ENCODE data around the gene NELFCD.

The NELFCD gene

DNA sequence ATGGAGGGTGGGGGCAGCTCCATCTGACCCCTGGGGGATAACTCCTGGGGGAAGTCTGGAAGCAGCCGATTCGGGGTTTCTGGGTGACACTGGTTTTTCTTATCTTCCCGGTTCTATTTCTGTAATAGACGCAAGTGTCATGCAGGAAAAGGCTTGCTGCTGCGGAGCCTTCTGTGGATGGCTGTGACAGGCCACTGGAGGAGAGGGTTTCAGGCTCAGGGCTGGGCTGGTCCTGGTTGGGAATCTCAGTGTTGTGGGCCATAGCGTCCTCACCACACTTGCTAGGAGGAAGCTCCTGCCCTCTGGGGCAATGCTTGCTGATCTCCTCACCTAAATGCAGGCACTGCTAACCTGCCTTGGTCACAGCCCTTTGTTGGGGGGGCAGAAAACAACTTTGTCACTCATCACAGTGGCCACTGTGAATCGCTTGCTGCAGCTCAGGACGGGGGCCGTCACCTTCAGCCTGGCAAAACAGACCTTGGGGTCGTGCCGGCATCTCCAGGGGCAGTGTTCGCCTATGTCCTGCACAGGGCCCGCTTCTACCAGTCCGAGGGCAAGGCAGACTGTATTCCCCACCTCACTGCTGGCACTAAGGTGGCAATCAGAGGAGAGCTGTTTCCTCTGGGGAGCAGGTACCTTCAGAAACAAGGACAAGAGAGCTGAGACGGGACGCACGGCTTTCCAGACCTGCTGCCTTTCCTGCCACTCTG is 33.8 kb downstream of the NELFCD start:
- TF ChIP-seq, protein P1, sequence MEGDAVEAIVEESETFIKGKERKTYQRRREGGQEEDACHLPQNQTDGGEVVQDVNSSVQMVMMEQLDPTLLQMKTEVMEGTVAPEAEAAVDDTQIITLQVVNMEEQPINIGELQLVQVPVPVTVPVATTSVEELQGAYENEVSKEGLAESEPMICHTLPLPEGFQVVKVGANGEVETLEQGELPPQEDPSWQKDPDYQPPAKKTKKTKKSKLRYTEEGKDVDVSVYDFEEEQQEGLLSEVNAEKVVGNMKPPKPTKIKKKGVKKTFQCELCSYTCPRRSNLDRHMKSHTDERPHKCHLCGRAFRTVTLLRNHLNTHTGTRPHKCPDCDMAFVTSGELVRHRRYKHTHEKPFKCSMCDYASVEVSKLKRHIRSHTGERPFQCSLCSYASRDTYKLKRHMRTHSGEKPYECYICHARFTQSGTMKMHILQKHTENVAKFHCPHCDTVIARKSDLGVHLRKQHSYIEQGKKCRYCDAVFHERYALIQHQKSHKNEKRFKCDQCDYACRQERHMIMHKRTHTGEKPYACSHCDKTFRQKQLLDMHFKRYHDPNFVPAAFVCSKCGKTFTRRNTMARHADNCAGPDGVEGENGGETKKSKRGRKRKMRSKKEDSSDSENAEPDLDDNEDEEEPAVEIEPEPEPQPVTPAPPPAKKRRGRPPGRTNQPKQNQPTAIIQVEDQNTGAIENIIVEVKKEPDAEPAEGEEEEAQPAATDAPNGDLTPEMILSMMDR (IDR thresholded peaks at IDR 0.05; ENCODE audit: insufficient read depth, low read depth, low read length, missing control alignments) = no peak
- no peak for DNase-seq (ENCODE audit: low read depth)
- H3K4me3 ChIP-seq (ENCODE audit: low read length) = no peak overlapping the region

DNA sequence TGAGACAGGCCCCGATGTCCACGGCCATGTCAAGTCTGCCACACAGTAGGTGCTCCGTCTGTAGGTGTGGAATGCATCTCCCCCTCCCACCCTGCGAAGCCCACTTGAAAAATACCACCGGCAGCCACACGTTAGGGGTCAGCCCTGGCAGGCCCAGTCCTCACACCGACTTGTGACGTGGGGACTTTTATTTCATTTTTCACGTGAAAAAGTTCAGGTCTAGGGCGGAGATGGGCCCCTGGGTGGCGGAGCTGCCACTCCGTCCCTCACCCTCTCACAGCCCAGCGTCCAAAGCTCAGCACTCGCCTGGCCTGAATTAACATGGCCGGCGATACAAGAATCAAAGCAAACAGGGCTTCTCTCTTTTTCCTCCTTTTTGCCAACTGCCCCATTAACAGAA is 34.4 kb downstream of the NELFCD start:
- TF ChIP-seq, protein P1 (IDR thresholded peaks at IDR 0.05; ENCODE audit: insufficient read depth, low read depth, low read length, missing control alignments) = no peak
- DNase-seq (ENCODE audit: low read depth) = no peak
- no peak overlapping the region for H3K4me3 ChIP-seq (ENCODE audit: low read length)

- TF ChIP-seq, protein P1 (IDR thresholded peaks at IDR 0.05; ENCODE audit: insufficient read depth, low read depth, low read length, missing control alignments) = no peak
- H3K4me3 ChIP-seq (ENCODE audit: low read length) = no peak overlapping the region
- no peak for DNase-seq (ENCODE audit: low read depth)
Measured at GRCh38 chr20:59015812-59016711, 35.0 kb downstream of the NELFCD start.

GRCh38 chr20:59016795-59017492 is 35.9 kb downstream of the NELFCD start:
- TF ChIP-seq, protein P1 (IDR thresholded peaks at IDR 0.05; ENCODE audit: insufficient read depth, low read depth, low read length, missing control alignments) = no peak
- DNase-seq (ENCODE audit: low read depth) = peak; percentile 42
- no peak overlapping the region for H3K4me3 ChIP-seq (ENCODE audit: low read length)

DNA sequence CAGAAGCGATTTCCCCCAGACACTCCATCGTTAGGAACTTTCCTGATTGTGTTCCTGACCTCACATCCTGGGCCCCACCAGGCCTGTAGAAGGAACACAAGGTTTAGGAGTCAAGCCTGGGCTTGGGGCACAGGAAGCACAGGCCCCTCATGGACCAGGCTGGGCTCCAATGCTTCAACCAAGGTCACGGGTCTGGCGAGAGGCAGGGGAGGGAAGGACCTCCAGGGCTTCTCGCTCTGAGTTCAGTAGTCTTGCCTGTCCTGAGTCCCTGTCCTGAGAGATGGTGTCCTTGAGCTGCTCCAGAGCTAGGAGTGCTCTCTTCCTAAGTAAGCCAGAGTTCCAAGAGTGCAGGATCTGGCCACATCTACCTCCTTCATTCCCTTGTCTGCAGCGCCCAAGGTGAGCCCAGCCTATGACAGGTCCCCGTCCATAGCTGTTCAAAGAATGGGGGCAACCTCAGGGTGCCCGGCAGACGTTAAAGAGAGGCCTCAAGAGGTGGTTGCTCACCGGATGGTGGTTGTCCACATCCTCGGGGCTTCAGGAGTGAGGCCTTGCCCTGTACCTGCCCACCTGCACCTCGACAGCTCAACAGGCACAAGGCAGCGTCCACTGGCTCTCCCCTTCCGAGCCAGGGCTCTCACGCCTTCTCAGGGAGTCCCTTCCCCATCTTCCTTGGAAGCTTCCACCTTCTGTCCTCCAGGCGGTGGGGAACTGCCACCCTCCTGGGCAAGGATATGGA is 36.6 kb downstream of the NELFCD start:
- no peak for DNase-seq (ENCODE audit: low read depth)
- H3K4me3 ChIP-seq (ENCODE audit: low read length) = no peak overlapping the region
- TF ChIP-seq, protein P1 (IDR thresholded peaks at IDR 0.05; ENCODE audit: insufficient read depth, low read depth, low read length, missing control alignments) = no peak

GRCh38 chr20:59018817-59019216 is 37.8 kb downstream of the NELFCD start:
- TF ChIP-seq, protein P1 (IDR thresholded peaks at IDR 0.05; ENCODE audit: insufficient read depth, low read depth, low read length, missing control alignments) = no peak
- H3K4me3 ChIP-seq (ENCODE audit: low read length) = no peak overlapping the region
- no peak for DNase-seq (ENCODE audit: low read depth)

All from epithelial cell of esophagus (primary cell).